CD4-positive, alpha-beta T cell (primary cell): ENCODE measurements around the gene PDZRN4. TPM values are rescaled to one million over a fixed set of nuclear protein-coding genes. Genes with fewer than 3 reads are reported as not detected.

Experiments used
- ATAC-seq: fragments of 200-7000 bp; cut with Tn5 transposase; one replicate; pipeline ENCODE4 v1.10.0; 2022; ENCODE audit warnings: mild to moderate bottlenecking; ENCODE audit not compliant: poor library complexity
- CTCF ChIA-PET: fragments of 350-600 bp; sonication (Branson Sonifier 250); formaldehyde crosslinking; loops from one replicate; lab custom pipeline; 2021; ENCODE audit warnings: antibody characterized with exemption, inconsistent platforms; lab: Charles Lee
- POLR2A ChIA-PET: fragments of 350-600 bp; sonication (Branson Sonifier 250); formaldehyde crosslinking; loops from one replicate; lab custom pipeline; 2021; ENCODE audit warnings: antibody characterized with exemption, inconsistent platforms; lab: Charles Lee
- DNase-seq, 14 experiments: peaks; one replicate each; pipeline ENCODE4 v3.0.0-alpha.2; 2013 to 2020; ENCODE audit warnings: mixed read lengths in 2 of 14
- H3K27ac ChIP-seq, 2 donors: one replicate each; pipeline versions ENCODE4 v1.5.1 to v1.7.0; 2013; ENCODE audit warnings: low read length in 2 of 2, low read depth in 1 of 2, mild to moderate bottlenecking in 1 of 2
- H3K27me3 ChIP-seq, 2 experiments: 1 replicate in 1 of 2; 2 replicates in 1 of 2; pipeline versions ENCODE4 v1.6.1 to v1.7.0; 2013; ENCODE audit warnings: low read length in 2 of 2, control low read depth in 1 of 2, mild to moderate bottlenecking in 1 of 2, moderate library complexity in 1 of 2; ENCODE audit not compliant: insufficient read depth in 2 of 2, control insufficient read depth in 1 of 2
- H3K36me3 ChIP-seq: one replicate; pipeline ENCODE4 v1.6.1; 2013; ENCODE audit warnings: low read length, control low read depth; ENCODE audit not compliant: insufficient read depth
- H3K4me1 ChIP-seq: one replicate; pipeline ENCODE4 v1.6.1; 2013; ENCODE audit warnings: low read length, control low read depth; ENCODE audit not compliant: insufficient read depth
- H3K4me3 ChIP-seq: one replicate; pipeline ENCODE4 v1.5.1; 2013; ENCODE audit warnings: mild to moderate bottlenecking, low read length, moderate library complexity
- H3K9me3 ChIP-seq, 2 experiments: 1 replicate in 1 of 2; 2 replicates in 1 of 2; pipeline versions ENCODE4 v1.6.1 to v1.7.0; 2013; ENCODE audit warnings: low read length in 2 of 2, mild to moderate bottlenecking in 2 of 2, control low read depth in 1 of 2, moderate library complexity in 1 of 2; ENCODE audit not compliant: control insufficient read depth in 1 of 2, insufficient read depth in 1 of 2
- H3K27ac Mint-ChIP-seq: one replicate; pipeline ENCODE4 v1.8.0; 2020; ENCODE audit warnings: mixed read lengths
- H3K27me3 Mint-ChIP-seq: one replicate; pipeline ENCODE4 v1.8.0; 2021; ENCODE audit warnings: mixed read lengths
- H3K36me3 Mint-ChIP-seq: one replicate; pipeline ENCODE4 v1.8.0; 2021; ENCODE audit warnings: low read depth, mixed read lengths
- H3K4me1 Mint-ChIP-seq: one replicate; pipeline ENCODE4 v1.8.0; 2021; ENCODE audit warnings: low read depth, mixed read lengths
- H3K4me3 Mint-ChIP-seq: one replicate; pipeline ENCODE4 v1.8.0; 2020; ENCODE audit warnings: mild to moderate bottlenecking, mixed read lengths
- H3K9me3 Mint-ChIP-seq: one replicate; pipeline ENCODE4 v1.8.0; 2020; ENCODE audit warnings: mixed read lengths
- intact Hi-C, 2 experiments: fragments of 100-400 bp; cut with DNase I in 1 of 2; cut with micrococcal nuclease in 1 of 2; formaldehyde crosslinking; loops; one replicate each; pipeline versions ENCODE4 v1.15.1 to v1.9.0; 2023 to 2025; cut with DNase I, micrococcal nuclease
- total RNA-seq, 174 experiments: library from RNA in 2 of 174; stranded (reverse) in 2 of 174; gene quantifications; one replicate each; pipeline ENCODE4 v1.2.3 and lab custom pipeline; 2021 to 2026
- TF ChIP-seq, protein P1 (sequence below): fragments of 200-600 bp; IDR thresholded peaks from one replicate; pipeline ENCODE4 v1.8.0; 2022; ENCODE audit warnings: antibody characterized with exemption, mild to moderate bottlenecking

The PDZRN4 gene
- total RNA-seq, 2 experiments from 2014 or later = not detected

DNA sequence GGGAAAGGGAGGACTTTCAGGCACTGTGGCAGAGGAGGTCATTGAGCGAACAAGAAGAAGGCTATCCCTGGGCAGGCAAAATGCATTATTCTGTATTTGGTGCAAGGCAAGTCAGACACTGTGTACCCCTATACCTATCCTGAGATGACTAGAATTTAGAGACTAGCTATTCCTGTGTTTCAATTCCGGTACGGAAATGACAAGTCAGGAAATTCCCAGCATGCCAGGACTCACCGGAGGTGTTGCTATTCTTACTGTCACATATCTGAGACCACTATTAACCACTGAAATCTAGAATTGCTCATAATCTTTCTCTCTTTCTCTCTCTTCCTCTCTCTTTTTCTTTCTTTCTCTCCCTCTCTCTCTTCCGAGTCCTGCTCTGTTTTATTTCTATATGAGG, 297.1 kb downstream of the PDZRN4 start:
- no peak for DNase-seq
- H3K27ac Mint-ChIP-seq = no peak overlapping the region
- TF ChIP-seq, protein P1, sequence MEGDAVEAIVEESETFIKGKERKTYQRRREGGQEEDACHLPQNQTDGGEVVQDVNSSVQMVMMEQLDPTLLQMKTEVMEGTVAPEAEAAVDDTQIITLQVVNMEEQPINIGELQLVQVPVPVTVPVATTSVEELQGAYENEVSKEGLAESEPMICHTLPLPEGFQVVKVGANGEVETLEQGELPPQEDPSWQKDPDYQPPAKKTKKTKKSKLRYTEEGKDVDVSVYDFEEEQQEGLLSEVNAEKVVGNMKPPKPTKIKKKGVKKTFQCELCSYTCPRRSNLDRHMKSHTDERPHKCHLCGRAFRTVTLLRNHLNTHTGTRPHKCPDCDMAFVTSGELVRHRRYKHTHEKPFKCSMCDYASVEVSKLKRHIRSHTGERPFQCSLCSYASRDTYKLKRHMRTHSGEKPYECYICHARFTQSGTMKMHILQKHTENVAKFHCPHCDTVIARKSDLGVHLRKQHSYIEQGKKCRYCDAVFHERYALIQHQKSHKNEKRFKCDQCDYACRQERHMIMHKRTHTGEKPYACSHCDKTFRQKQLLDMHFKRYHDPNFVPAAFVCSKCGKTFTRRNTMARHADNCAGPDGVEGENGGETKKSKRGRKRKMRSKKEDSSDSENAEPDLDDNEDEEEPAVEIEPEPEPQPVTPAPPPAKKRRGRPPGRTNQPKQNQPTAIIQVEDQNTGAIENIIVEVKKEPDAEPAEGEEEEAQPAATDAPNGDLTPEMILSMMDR = no peak
- no peak overlapping the region for H3K27ac ChIP-seq
- no peaks in the 10 kb centered on the region for H3K9me3 Mint-ChIP-seq
- H3K4me3 Mint-ChIP-seq = no peak overlapping the region
- intact Hi-C loops = no loop called here
- no peaks in the 10 kb centered on the region for H3K36me3 ChIP-seq
- ChIA-PET POLR2A (no interaction called here), CTCF (no interaction called here)
- H3K27me3 Mint-ChIP-seq = no peaks in the 10 kb centered on the region
- no peaks in the 10 kb centered on the region for H3K4me1 Mint-ChIP-seq
- no peaks in the 10 kb centered on the region for H3K36me3 Mint-ChIP-seq
- no peaks in the 10 kb centered on the region for H3K9me3 ChIP-seq
- H3K4me3 ChIP-seq = no peak overlapping the region
- no peak for ATAC-seq
- H3K27me3 ChIP-seq = no peaks in the 10 kb centered on the region
- H3K4me1 ChIP-seq = no peaks in the 10 kb centered on the region

DNA sequence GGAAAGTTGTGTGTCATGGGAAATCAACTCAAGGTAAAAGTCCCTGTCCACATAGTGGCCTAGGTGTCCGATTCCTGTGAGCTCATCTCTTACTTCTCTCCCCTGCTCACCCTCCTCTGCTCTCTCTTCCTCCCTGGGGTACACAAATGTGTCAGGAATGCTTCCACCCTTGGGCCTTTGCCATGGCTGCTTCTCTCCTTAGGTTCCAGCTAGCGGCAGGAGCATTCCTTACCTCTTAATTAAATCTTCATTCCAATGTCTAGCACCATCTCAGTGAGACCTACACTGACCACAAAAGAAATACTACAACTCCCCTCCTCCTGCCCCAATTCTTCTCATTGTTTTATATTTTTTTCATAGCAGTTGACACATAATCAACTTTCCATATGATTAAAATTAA, 298.6 kb downstream of the PDZRN4 start:
- H3K9me3 Mint-ChIP-seq = no peaks in the 10 kb centered on the region
- no peaks in the 10 kb centered on the region for H3K36me3 Mint-ChIP-seq
- Histone ChIP-seq H3K36me3 (no peaks in the 10 kb centered on the region), H3K4me1 (no peaks in the 10 kb centered on the region), H3K4me3 (no peak overlapping the region), H3K27ac (no peak overlapping the region), H3K27me3 (no peaks in the 10 kb centered on the region), H3K9me3 (no peaks in the 10 kb centered on the region)
- CTCF ChIA-PET = no interaction called here
- H3K4me1 Mint-ChIP-seq = no peaks in the 10 kb centered on the region
- H3K4me3 Mint-ChIP-seq = no peak overlapping the region
- POLR2A ChIA-PET = no interaction called here
- ATAC-seq = no peak
- TF ChIP-seq, protein P1 = no peak
- no peak overlapping the region for H3K27ac Mint-ChIP-seq
- no peaks in the 10 kb centered on the region for H3K27me3 Mint-ChIP-seq
- no peak for DNase-seq
- intact Hi-C loops = no loop called here

DNA sequence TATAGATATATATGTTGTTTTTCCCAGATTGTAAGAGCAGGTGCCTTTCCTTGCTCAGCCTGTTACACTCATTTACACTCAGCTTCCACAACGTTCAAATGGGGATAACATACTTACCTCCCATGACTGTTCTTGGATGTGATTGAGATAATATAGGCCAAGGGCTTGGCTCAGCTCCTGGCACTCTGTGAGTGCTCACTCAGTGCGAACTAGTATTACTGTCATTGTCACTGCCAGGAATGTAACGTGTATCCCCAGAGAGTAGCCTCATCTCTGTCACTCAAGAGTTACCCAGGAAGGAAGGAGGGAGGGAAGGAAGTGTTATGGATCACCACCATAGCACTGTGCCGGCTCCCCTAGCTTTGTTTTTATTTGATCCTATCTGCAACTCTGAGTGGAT, 307.9 kb downstream of the PDZRN4 start:
- intact Hi-C loops = no loop called here
- CTCF ChIA-PET = no interaction called here
- no peaks in the 10 kb centered on the region for H3K36me3 ChIP-seq
- no peak for ATAC-seq
- Mint-ChIP-seq H3K27ac (no peak overlapping the region), H3K36me3 (no peaks in the 10 kb centered on the region), H3K9me3 (no peaks in the 10 kb centered on the region), H3K27me3 (no peaks in the 10 kb centered on the region), H3K4me1 (no peaks in the 10 kb centered on the region), H3K4me3 (no peak overlapping the region)
- H3K4me1 ChIP-seq = no peaks in the 10 kb centered on the region
- H3K27me3 ChIP-seq = no peaks in the 10 kb centered on the region
- H3K9me3 ChIP-seq = no peaks in the 10 kb centered on the region
- no peak for DNase-seq
- TF ChIP-seq, protein P1 = no peak
- H3K4me3 ChIP-seq = no peak overlapping the region
- no peak overlapping the region for H3K27ac ChIP-seq
- POLR2A ChIA-PET = no interaction called here
